Ishikawa (cell line): ENCODE results near the gene SLC35G3.

ENCODE experiments used
- CEBPB ChIP-seq: IDR thresholded peaks from 2 replicates; pipeline ENCODE4 v1.6.1; 2012
- EGR1 ChIP-seq: IDR thresholded peaks from 2 replicates; pipeline ENCODE4 v1.6.1; 2012
- EP300 ChIP-seq: IDR thresholded peaks from 2 replicates; pipeline ENCODE4 v1.6.1; 2012; ENCODE audit warnings: borderline replicate concordance
- FOXM1 ChIP-seq: IDR thresholded peaks from 2 replicates; pipeline ENCODE4 v1.6.1; 2012; ENCODE audit warnings: low read depth, borderline replicate concordance
- MAX ChIP-seq: IDR thresholded peaks from 2 replicates; pipeline ENCODE4 v1.6.1; 2012
- NFIC ChIP-seq: IDR thresholded peaks from 2 replicates; pipeline ENCODE4 v1.6.1; 2012
- RAD21 ChIP-seq: IDR thresholded peaks from 2 replicates; pipeline ENCODE4 v1.6.1; 2012; ENCODE audit warnings: low read depth
- REST ChIP-seq: IDR thresholded peaks from 2 replicates; pipeline ENCODE4 v1.6.1; 2012; ENCODE audit warnings: low read depth, mild to moderate bottlenecking
- TAF1 ChIP-seq: IDR thresholded peaks from 2 replicates; pipeline ENCODE4 v1.6.1; 2012; ENCODE audit warnings: low read depth, mild to moderate bottlenecking
- USF1 ChIP-seq: IDR thresholded peaks from 2 replicates; pipeline ENCODE4 v1.6.1; 2012
- YY1 ChIP-seq: IDR thresholded peaks from 2 replicates; pipeline ENCODE4 v1.6.1; 2012; ENCODE audit warnings: low read depth
- ZBTB7A ChIP-seq: IDR thresholded peaks from 2 replicates; pipeline ENCODE4 v1.6.1; 2012; ENCODE audit warnings: low read depth

DNA sequence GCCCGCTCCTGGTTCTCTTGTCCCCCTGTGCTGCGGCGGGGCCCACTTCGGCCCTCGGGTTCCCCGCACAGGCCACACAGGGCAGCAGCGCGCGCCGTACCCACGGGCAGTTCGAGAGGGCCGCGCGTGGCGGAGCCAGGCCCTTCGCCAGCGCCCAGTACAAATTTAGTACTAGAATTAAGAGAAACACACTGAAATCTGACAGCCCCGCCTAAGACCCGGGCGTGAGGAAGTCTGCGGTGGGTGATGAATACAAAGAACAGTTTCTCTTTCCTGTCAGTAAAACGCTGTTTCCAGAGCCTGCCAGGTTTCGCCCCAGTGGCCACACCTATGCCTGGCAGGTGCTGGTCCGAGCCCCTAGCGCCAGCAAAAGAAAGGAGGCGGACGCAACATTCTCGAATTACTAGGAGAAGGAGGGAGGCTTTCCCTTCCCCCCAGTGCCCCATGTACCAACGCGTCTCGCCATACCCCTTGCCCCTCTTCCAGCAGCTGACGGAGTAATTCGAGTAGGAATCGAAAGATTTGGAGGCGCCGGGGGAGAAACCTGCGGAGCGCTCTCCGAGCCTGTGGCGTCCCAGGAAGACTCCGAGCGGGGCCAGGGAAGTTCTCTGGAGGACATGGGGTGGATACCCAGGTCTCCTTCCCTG, 48.1 kb upstream of the SLC35G3 start:
- TF ChIP-seq REST: no peak
- TF ChIP-seq FOXM1: no peak
- TF ChIP-seq TAF1: no peak
- no peak for TF ChIP-seq CEBPB
- TF ChIP-seq MAX: 0 out of 2 replicates have a peak, but pooled peaks have one; percentile 16
- TF ChIP-seq EP300: no peak
- no peak for TF ChIP-seq ZBTB7A
- TF ChIP-seq NFIC: no peak
- TF ChIP-seq EGR1: no peak
- no peak; the same call in 1 of the 2 replicates for TF ChIP-seq RAD21
- TF ChIP-seq USF1: no peak
- TF ChIP-seq YY1: no peak
